HEK293 (cell line): Measurements from ENCODE around the gene SAMD8.

ENCODE experiments used
- CTCF ChIA-PET: fragments of 350-600 bp; formaldehyde crosslinking; extraction: SDS; loops from one replicate; lab custom pipeline; 2021; ENCODE audit warnings: antibody characterized with exemption; lab: Yijun Ruan, JAX
- POLR2A ChIA-PET: fragments of 300-600 bp; formaldehyde crosslinking; extraction: SDS; loops from one replicate; lab custom pipeline; 2020; ENCODE audit warnings: antibody characterized with exemption, inconsistent platforms; lab: Yijun Ruan, JAX
- H3K27ac ChIP-seq: fragments of 200-500 bp; sonication (Bioruptor generic); 2 replicates; pipeline ENCODE4 v1.5.1; 2014; ENCODE audit warnings: low read depth, low read length, control low read depth, inconsistent platforms; ENCODE audit errors: extremely low read depth
- H3K36me3 ChIP-seq, 2 experiments: fragments of 200-500 bp in 1 of 2; sonication (Bioruptor generic) in 1 of 2; 1 replicate in 1 of 2; 2 replicates in 1 of 2; pipeline ENCODE4 v1.5.1; 2014 to 2017; ENCODE audit warnings: inconsistent platforms in 2 of 2, low read length in 2 of 2; ENCODE audit not compliant: control insufficient read depth in 2 of 2, insufficient read depth in 1 of 2
- H3K4me1 ChIP-seq: fragments of 200-500 bp; sonication (Bioruptor generic); 2 replicates; pipeline ENCODE4 v1.5.1; 2014; ENCODE audit warnings: mild to moderate bottlenecking, low read length, inconsistent platforms; ENCODE audit not compliant: control insufficient read depth, insufficient read depth
- H3K4me3 ChIP-seq: 2 replicates; pipeline ENCODE4 v1.5.1; 2011; ENCODE audit warnings: low read depth, mild to moderate bottlenecking, control low read depth, low read length, moderate library complexity
- H3K9me3 ChIP-seq: fragments of 200-500 bp; sonication (Bioruptor generic); 2 replicates; pipeline ENCODE4 v1.5.1; 2014; ENCODE audit warnings: low read depth, low read length, inconsistent platforms; ENCODE audit not compliant: control insufficient read depth, insufficient read depth
- GLIS2 ChIP-seq: fragments of 450-650 bp; formaldehyde crosslinking; IDR thresholded peaks from 2 replicates; pipeline ENCODE4 v1.5.1; 2016; ENCODE audit warnings: missing biosample characterization, missing genetic modification characterization
- HOXC10 ChIP-seq: sonication (generic); formaldehyde crosslinking; IDR thresholded peaks from 2 replicates; pipeline ENCODE4 v1.8.1; 2023; ENCODE audit warnings: mild to moderate bottlenecking, missing genetic modification reagents
- KLF9 ChIP-seq: fragments of 450-650 bp; formaldehyde crosslinking; IDR thresholded peaks from 2 replicates; pipeline ENCODE4 v1.5.1; 2016; ENCODE audit warnings: missing biosample characterization, missing genetic modification characterization, low read depth
- MZF1 ChIP-seq: fragments of 450-650 bp; formaldehyde crosslinking; IDR thresholded peaks from 2 replicates; pipeline ENCODE4 v1.5.1; 2017; ENCODE audit warnings: missing biosample characterization, missing genetic modification characterization, borderline replicate concordance
- OVOL3 ChIP-seq: fragments of 450-650 bp; formaldehyde crosslinking; IDR thresholded peaks from 2 replicates; pipeline ENCODE4 v1.5.1; 2016; ENCODE audit warnings: missing biosample characterization, missing genetic modification characterization
- SCRT2 ChIP-seq: fragments of 450-650 bp; formaldehyde crosslinking; IDR thresholded peaks from 2 replicates; pipeline ENCODE4 v1.5.1; 2016; ENCODE audit warnings: missing biosample characterization, missing genetic modification characterization
- TRIM28 ChIP-seq: IDR thresholded peaks from 2 replicates; pipeline ENCODE4 v1.6.1; 2011; ENCODE audit warnings: low read length, control low read depth, borderline replicate concordance
- TSHZ1 ChIP-seq: fragments of 450-650 bp; formaldehyde crosslinking; IDR thresholded peaks from 2 replicates; pipeline ENCODE4 v1.5.1; 2016; ENCODE audit warnings: missing biosample characterization, missing genetic modification characterization, borderline replicate concordance
- ZBTB44 ChIP-seq: fragments of 450-650 bp; IDR thresholded peaks from 2 replicates; pipeline ENCODE4 v1.5.1; 2018; ENCODE audit warnings: missing biosample characterization, mild to moderate bottlenecking, missing genetic modification characterization
- ZBTB8A ChIP-seq: fragments of 450-650 bp; formaldehyde crosslinking; IDR thresholded peaks from 2 replicates; pipeline ENCODE4 v1.5.1; 2016; ENCODE audit warnings: missing biosample characterization, missing genetic modification characterization
- ZFP3 ChIP-seq: fragments of 450-650 bp; formaldehyde crosslinking; IDR thresholded peaks from 2 replicates; pipeline ENCODE4 v1.5.1; 2016; ENCODE audit warnings: low read depth, missing biosample characterization, missing genetic modification characterization
- ZFP41 ChIP-seq: fragments of 450-650 bp; formaldehyde crosslinking; IDR thresholded peaks from 2 replicates; pipeline ENCODE4 v1.5.1; 2016; ENCODE audit warnings: missing biosample characterization, missing genetic modification characterization, borderline replicate concordance
- ZNF175 ChIP-seq: fragments of 450-650 bp; formaldehyde crosslinking; IDR thresholded peaks from 2 replicates; pipeline ENCODE4 v1.5.1; 2016; ENCODE audit warnings: missing biosample characterization, missing genetic modification characterization
- ZNF23 ChIP-seq: fragments of 450-650 bp; formaldehyde crosslinking; IDR thresholded peaks from 2 replicates; pipeline ENCODE4 v1.5.1; 2016; ENCODE audit warnings: missing biosample characterization, missing genetic modification characterization, borderline replicate concordance
- ZNF248 ChIP-seq: fragments of 450-650 bp; formaldehyde crosslinking; IDR thresholded peaks from 2 replicates; pipeline ENCODE4 v1.5.1; 2017; ENCODE audit warnings: missing biosample characterization, missing genetic modification characterization
- ZNF514 ChIP-seq: fragments of 450-650 bp; formaldehyde crosslinking; IDR thresholded peaks from 2 replicates; pipeline ENCODE4 v1.5.1; 2016; ENCODE audit warnings: missing biosample characterization, missing genetic modification characterization
- ZNF561 ChIP-seq: fragments of 450-650 bp; IDR thresholded peaks from 2 replicates; pipeline ENCODE4 v1.5.1; 2018; ENCODE audit warnings: missing biosample characterization, missing genetic modification characterization, borderline replicate concordance
- ZNF658 ChIP-seq: fragments of 450-650 bp; formaldehyde crosslinking; IDR thresholded peaks from 2 replicates; pipeline ENCODE4; 2016; ENCODE audit warnings: missing biosample characterization, missing genetic modification characterization
- ZNF664 ChIP-seq: fragments of 450-650 bp; formaldehyde crosslinking; IDR thresholded peaks from 2 replicates; pipeline ENCODE4 v1.5.1; 2016; ENCODE audit warnings: missing biosample characterization, missing genetic modification characterization
- ZXDB ChIP-seq: fragments of 450-650 bp; formaldehyde crosslinking; IDR thresholded peaks from 2 replicates; pipeline ENCODE4 v1.5.1; 2016; ENCODE audit warnings: missing biosample characterization, missing genetic modification characterization
- TF ChIP-seq, protein P1 (sequence below): fragments of 450-650 bp; formaldehyde crosslinking; IDR thresholded peaks from 2 replicates; pipeline ENCODE4 v1.5.1; 2016; ENCODE audit warnings: missing biosample characterization, missing genetic modification characterization, borderline replicate concordance

SAMD8 gene

DNA sequence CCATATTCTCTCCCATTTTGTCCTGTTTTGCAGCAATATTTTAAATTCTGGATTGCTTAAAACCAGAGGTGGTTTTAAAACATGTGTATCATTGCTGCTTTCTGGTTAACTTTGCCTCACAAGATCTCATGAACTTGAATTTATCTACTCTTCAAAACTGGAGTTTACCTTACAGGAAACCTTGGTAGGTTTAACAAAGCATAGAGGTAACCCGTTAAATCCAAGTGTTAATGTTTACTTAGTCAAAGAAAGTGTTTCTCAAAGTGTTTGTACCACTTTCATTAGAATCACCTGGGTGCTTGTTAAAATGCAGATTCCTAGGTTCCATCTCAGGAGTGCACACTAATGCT is 55.1 kb downstream of the SAMD8 start (continued):
- TF ChIP-seq TSHZ1 (tag by site-specific recombination) (no peak), HOXC10 (CRISPR knock-in tag) (no peak), ZXDB (tag by site-specific recombination) (no peak), ZFP41 (tag by site-specific recombination) (no peak)
- TF ChIP-seq, protein P1, sequence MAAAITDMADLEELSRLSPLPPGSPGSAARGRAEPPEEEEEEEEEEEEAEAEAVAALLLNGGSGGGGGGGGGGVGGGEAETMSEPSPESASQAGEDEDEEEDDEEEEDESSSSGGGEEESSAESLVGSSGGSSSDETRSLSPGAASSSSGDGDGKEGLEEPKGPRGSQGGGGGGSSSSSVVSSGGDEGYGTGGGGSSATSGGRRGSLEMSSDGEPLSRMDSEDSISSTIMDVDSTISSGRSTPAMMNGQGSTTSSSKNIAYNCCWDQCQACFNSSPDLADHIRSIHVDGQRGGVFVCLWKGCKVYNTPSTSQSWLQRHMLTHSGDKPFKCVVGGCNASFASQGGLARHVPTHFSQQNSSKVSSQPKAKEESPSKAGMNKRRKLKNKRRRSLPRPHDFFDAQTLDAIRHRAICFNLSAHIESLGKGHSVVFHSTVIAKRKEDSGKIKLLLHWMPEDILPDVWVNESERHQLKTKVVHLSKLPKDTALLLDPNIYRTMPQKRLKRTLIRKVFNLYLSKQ (tag by site-specific recombination): no peak

DNA sequence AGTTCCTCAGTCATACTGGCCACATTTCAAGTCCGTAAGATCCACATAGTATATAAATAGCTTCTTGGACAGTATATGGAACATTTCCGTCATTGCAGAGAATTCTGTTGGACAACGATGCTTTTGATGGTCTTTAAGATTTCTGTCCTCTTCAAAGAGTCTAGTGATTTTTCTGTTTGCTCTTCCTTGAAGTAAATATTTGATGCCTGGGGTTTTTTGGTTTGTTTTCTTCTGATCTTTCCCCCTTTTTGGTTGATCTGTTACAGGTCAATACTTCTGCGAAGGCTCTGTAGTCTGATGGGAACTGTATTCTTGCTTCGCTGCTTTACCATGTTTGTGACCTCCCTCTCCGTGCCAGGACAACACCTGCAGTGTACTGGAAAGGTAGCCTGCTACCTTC is 56.8 kb downstream of the SAMD8 start:
- no peaks in the 10 kb centered on the region for H3K9me3 ChIP-seq
- ChIA-PET CTCF (no interaction called here), POLR2A (no interaction called here)
- H3K27ac ChIP-seq: no peak overlapping the region
- H3K4me1 ChIP-seq: peaks cover 5% of the 10 kb centered on the region; the same call in 1 of the 2 replicates
- no peak overlapping the region for H3K4me3 ChIP-seq
- TF ChIP-seq ZNF175 (tag by site-specific recombination): no peak
- no peak for TF ChIP-seq ZBTB8A (tag by site-specific recombination)
- no peak for TF ChIP-seq SCRT2 (tag by site-specific recombination)
- no peak for TF ChIP-seq OVOL3 (tag by site-specific recombination)
- no peak for TF ChIP-seq ZBTB44 (tag by site-specific recombination)
- no peak for TF ChIP-seq ZNF23 (tag by site-specific recombination)
- TF ChIP-seq ZNF664: no peak
- TF ChIP-seq KLF9: no peak
- no peak for TF ChIP-seq GLIS2 (tag by site-specific recombination)
- no peak for TF ChIP-seq ZFP3 (tag by site-specific recombination)
- TF ChIP-seq ZNF514 (tag by site-specific recombination): no peak
- TF ChIP-seq ZNF248: no peak
- H3K36me3 ChIP-seq: peaks cover 12 to 20% of the 10 kb centered on the region in 2 experiments; a peak in 2 of 3 replicates

GRCh38 chr10:75170215-75170614 is 58.8 kb downstream of the SAMD8 start:
- ChIA-PET POLR2A (no interaction called here), CTCF (no interaction called here)

More at GRCh38 chr10:75170215-75170614, 58.8 kb downstream of the SAMD8 start:
- TF ChIP-seq ZNF561 (tag by site-specific recombination): no peak
- no peak for TF ChIP-seq MZF1 (tag by site-specific recombination)
- TF ChIP-seq ZNF658 (tag by site-specific recombination): no peak
- TF ChIP-seq TRIM28: no peak
- TF ChIP-seq, all 188 proteins: peak for 0
- no peaks in the 10 kb centered on the region for H3K9me3 ChIP-seq
- H3K36me3 ChIP-seq: peaks cover 12 to 24% of the 10 kb centered on the region in 2 experiments; a peak in 2 of 3 replicates
- no peak overlapping the region for H3K27ac ChIP-seq
- H3K4me3 ChIP-seq: no peak overlapping the region
- peaks cover 5% of the 10 kb centered on the region; the same call in 1 of the 2 replicates for H3K4me1 ChIP-seq
